NT2/D1 (cell line): Measurements from ENCODE around the gene STK38L.

ENCODE experiments used
- SUZ12 ChIP-seq: IDR thresholded peaks from 2 replicates; pipeline ENCODE4 v1.6.1; 2011; ENCODE audit not compliant: insufficient read length, insufficient read depth; ENCODE audit errors: extremely low read depth
- YY1 ChIP-seq: IDR thresholded peaks from 2 replicates; pipeline ENCODE4 v1.6.1; 2011; ENCODE audit not compliant: insufficient read length, insufficient read depth
- ZNF274 ChIP-seq: IDR thresholded peaks from 2 replicates; pipeline ENCODE4 v1.6.1; 2011; ENCODE audit warnings: mild to moderate bottlenecking, low read depth, low read length

- no peak for TF ChIP-seq ZNF274
- TF ChIP-seq SUZ12, result no peak
- no peak for TF ChIP-seq YY1
These were observed 117.3 kb downstream of the STK38L start for GRCh38 chr12:27361372-27361771.
